ENCODE data around the gene SORBS1. TPM values are rescaled to one million over a fixed set of nuclear protein-coding genes. Genes with fewer than 3 reads are reported as not detected.

Gene SORBS1
- total RNA-seq, 4 donors from 2014 or later = 120 to 1,051 (median 449) TPM

DNA sequence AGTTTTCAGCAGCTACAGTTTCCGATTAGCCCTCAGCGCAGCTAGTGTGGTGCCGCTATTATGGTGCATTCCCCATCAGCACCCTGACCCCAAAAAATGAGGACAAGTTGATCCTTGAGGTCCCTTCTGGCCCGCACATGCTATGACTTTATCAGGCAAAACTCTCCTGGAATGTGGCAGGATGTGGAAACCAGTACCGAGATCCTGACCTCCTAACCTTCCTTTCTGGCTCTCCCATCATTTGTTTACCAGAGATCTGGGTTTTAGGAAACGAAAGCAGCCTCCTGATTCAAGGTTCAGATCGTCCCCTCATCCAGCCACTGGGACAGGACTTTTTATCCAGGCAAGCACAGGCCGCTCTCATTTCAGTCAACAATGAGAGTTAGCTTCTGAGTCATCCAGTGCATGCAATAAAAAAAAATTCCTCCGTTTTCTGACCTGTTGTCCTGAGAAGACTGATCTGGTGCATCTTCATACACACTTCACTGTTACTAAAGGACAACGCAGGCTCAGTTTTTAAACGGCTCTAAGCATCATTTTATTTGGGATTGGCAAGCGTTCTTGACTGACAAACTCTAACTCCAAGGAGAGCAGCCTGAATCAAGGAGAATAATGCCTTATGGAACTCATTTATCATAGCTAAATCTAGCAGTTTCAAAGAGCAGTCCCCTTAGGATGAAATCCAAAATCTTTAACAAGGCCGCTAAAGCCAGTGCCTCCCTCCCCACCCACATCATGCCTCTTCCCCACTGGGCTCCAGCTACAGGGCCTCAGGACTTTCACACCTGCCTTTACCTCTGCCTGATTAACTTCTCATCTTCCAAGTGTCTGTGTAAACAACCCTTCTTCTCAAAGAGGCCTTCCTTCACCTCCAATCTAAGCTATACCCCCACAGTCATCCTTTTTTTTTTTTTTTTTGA lies 287.5 kb downstream of the SORBS1 start:
- TF ChIP-seq, protein P1, sequence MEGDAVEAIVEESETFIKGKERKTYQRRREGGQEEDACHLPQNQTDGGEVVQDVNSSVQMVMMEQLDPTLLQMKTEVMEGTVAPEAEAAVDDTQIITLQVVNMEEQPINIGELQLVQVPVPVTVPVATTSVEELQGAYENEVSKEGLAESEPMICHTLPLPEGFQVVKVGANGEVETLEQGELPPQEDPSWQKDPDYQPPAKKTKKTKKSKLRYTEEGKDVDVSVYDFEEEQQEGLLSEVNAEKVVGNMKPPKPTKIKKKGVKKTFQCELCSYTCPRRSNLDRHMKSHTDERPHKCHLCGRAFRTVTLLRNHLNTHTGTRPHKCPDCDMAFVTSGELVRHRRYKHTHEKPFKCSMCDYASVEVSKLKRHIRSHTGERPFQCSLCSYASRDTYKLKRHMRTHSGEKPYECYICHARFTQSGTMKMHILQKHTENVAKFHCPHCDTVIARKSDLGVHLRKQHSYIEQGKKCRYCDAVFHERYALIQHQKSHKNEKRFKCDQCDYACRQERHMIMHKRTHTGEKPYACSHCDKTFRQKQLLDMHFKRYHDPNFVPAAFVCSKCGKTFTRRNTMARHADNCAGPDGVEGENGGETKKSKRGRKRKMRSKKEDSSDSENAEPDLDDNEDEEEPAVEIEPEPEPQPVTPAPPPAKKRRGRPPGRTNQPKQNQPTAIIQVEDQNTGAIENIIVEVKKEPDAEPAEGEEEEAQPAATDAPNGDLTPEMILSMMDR (IDR thresholded peaks at IDR 0.05) = no peak
- ATAC-seq (ENCODE audit: low FRiP score) = peak; percentile 73
- no peak for DNase-seq (ENCODE audit: low spot score)

DNA sequence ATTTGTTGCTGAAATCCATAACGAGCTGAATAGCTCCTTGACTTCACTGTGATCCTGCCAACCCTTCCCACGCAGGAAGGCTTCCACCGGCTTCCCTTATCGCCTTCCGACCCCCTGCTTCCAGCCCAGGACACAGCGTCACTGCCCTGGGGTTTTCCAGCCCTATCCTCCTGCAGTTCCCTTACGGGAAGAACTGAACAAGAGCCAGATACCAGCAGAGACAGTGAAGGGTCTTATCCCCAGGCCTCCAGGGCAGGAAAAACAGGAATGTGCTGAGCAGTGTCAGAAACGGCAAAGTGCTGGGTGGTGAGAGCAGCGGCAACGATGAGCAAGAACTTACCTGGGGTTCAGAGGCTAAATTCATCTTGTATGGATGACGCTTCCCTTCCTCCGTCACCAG lies 292.7 kb downstream of the SORBS1 start:
- TF ChIP-seq, protein P1 (IDR thresholded peaks at IDR 0.05) = no peak
- DNase-seq (ENCODE audit: low spot score) (peak; percentile 51), ATAC-seq (ENCODE audit: low FRiP score) (peak; percentile 89)

GRCh38 chr10:95267251-95267650 lies 293.9 kb downstream of the SORBS1 start:
- TF ChIP-seq, protein P1 (IDR thresholded peaks at IDR 0.05) = no peak
- DNase-seq (ENCODE audit: low spot score) = no peak

GRCh38 chr10:95266674-95267095 lies 294.5 kb downstream of the SORBS1 start:
- TF ChIP-seq, protein P1 (IDR thresholded peaks at IDR 0.05) = no peak
- ATAC-seq (ENCODE audit: low FRiP score) = peak; percentile 74
- DNase-seq (ENCODE audit: low spot score) = no peak

More at GRCh38 chr10:95267251-95267650, 293.9 kb downstream of the SORBS1 start:
- no peak for ATAC-seq (ENCODE audit: low FRiP score)

- no peak for ATAC-seq (ENCODE audit: low FRiP score)
- TF ChIP-seq, protein P1 (IDR thresholded peaks at IDR 0.05) = no peak
- DNase-seq (ENCODE audit: low spot score) = no peak
Measured at GRCh38 chr10:95265572-95265971, 295.6 kb downstream of the SORBS1 start.

DNA sequence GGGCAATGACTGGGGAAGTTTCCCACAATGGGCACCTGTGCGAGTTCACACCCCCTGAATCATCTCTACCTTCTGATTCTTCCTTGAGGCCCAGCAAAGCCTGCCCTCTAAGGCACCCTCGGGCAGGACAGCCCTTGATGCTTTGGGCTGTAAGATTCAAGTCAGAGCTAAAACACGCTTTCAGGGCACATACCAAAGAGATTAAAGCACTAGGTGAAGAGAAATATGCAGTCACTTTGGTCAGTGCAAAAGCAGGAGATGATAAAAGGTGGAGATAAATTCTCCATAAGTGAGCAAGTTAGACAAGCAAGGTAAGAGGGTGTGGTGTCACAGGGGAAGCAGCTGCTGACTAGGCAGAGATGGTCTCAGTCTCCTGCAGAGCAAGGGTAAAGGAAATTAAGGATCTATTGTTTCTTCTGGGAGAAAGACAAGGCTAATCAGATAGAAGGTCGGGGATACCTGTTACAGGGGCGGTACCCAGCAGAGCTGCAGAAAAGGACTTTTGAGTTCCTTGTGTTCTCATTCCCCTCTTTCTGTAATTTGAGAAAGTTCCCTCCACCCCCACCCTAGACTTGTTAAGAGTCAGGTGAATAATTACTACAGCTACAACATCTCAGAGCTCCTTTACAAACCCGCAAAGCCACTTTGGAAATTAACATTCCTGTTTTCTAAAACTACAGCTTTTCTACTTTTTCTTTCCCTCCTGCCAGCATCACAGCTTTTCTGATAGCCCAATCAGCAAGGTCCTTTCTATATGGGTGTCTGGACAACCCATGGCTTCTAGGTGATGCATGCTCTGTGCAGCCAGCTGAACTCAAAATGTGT lies 296.7 kb downstream of the SORBS1 start:
- TF ChIP-seq, protein P1 (IDR thresholded peaks at IDR 0.05) = no peak
- ATAC-seq (ENCODE audit: low FRiP score) (no peak), DNase-seq (ENCODE audit: low spot score) (no peak)

Measured in omental fat pad (tissue), 4 donors.